H9 (cell line): Measurements from ENCODE around the gene ADORA3. TPM values are rescaled to one million over a fixed set of nuclear protein-coding genes. Genes with fewer than 3 reads are reported as not detected.

Experiments
- DNase-seq: peaks from one replicate; pipeline ENCODE4 v3.0.0-alpha.2; 2017
- H2AFZ ChIP-seq: one replicate; pipeline ENCODE4 v1.6.1; 2013; ENCODE audit warnings: mild to moderate bottlenecking, low read length, control low read depth, moderate library complexity
- H2AK5ac ChIP-seq: 2 replicates; pipeline ENCODE4 v1.6.1; 2013; ENCODE audit warnings: low read length, control low read depth, mixed read lengths; ENCODE audit not compliant: insufficient read length
- H2BK120ac ChIP-seq: one replicate; pipeline ENCODE4 v1.6.1; 2013; ENCODE audit warnings: low read depth, mild to moderate bottlenecking, low read length, control low read depth, inconsistent platforms; ENCODE audit not compliant: poor library complexity, severe bottlenecking
- H2BK12ac ChIP-seq: 2 replicates; pipeline ENCODE4 v1.6.1; 2013; ENCODE audit warnings: low read length, control low read depth, mixed read lengths, low read depth; ENCODE audit not compliant: insufficient read length
- H2BK15ac ChIP-seq: 2 replicates; pipeline ENCODE4 v1.6.1; 2013; ENCODE audit warnings: low read depth, low read length, control low read depth
- H2BK20ac ChIP-seq: one replicate; pipeline ENCODE4 v1.6.1; 2013; ENCODE audit warnings: low read depth, mild to moderate bottlenecking, low read length, control low read depth, inconsistent platforms; ENCODE audit not compliant: poor library complexity, severe bottlenecking
- H2BK5ac ChIP-seq: 2 replicates; pipeline ENCODE4 v1.6.1; 2013; ENCODE audit warnings: low read length, control low read depth, mixed read lengths; ENCODE audit not compliant: insufficient read length
- H3K14ac ChIP-seq: 2 replicates; pipeline ENCODE4 v1.6.1; 2013; ENCODE audit warnings: low read length, control low read depth; ENCODE audit not compliant: insufficient read depth
- H3K18ac ChIP-seq: 2 replicates; pipeline ENCODE4 v1.6.1; 2013; ENCODE audit warnings: low read depth, mild to moderate bottlenecking, mixed read lengths, low read length, control low read depth; ENCODE audit not compliant: insufficient read length
- H3K23ac ChIP-seq: 2 replicates; pipeline ENCODE4 v1.6.1; 2013; ENCODE audit warnings: low read length, control low read depth, mixed read lengths, low read depth; ENCODE audit not compliant: insufficient read length
- H3K23me2 ChIP-seq: 2 replicates; pipeline ENCODE4 v1.6.1; 2013; ENCODE audit warnings: low read depth, mild to moderate bottlenecking, mixed read lengths, low read length, control low read depth; ENCODE audit not compliant: insufficient read length, poor library complexity, severe bottlenecking
- H3K27ac ChIP-seq: 2 replicates; pipeline ENCODE4 v1.5.1; 2013; ENCODE audit warnings: low read length, control low read depth, mixed read lengths, low read depth; ENCODE audit not compliant: insufficient read length
- H3K27me3 ChIP-seq: 2 replicates; pipeline ENCODE4 v1.6.1; 2013; ENCODE audit warnings: low read length, control low read depth, inconsistent platforms; ENCODE audit not compliant: insufficient read depth
- H3K4ac ChIP-seq: 2 replicates; pipeline ENCODE4 v1.6.1; 2013; ENCODE audit warnings: low read depth, mild to moderate bottlenecking, control low read depth, inconsistent platforms, low read length, moderate library complexity
- H3K4me1 ChIP-seq: 2 replicates; pipeline ENCODE4 v1.6.1; 2013; ENCODE audit warnings: low read length, control low read depth, inconsistent platforms; ENCODE audit not compliant: insufficient read depth
- H3K4me2 ChIP-seq: 2 replicates; pipeline ENCODE4 v1.6.1; 2013; ENCODE audit warnings: low read length, control low read depth, mixed read lengths; ENCODE audit not compliant: insufficient read length, insufficient read depth
- H3K56ac ChIP-seq: 2 replicates; pipeline ENCODE4 v1.6.1; 2013; ENCODE audit warnings: low read depth, mild to moderate bottlenecking, mixed read lengths, low read length, control low read depth; ENCODE audit not compliant: insufficient read length
- H3K79me1 ChIP-seq: 2 replicates; pipeline ENCODE4 v1.6.1; 2013; ENCODE audit warnings: low read depth, mild to moderate bottlenecking, moderate library complexity, low read length, control low read depth, inconsistent platforms; ENCODE audit not compliant: insufficient read depth, poor library complexity, severe bottlenecking
- H3K79me2 ChIP-seq: 2 replicates; pipeline ENCODE4 v1.6.1; 2013; ENCODE audit warnings: low read length, control low read depth, inconsistent platforms; ENCODE audit not compliant: insufficient read depth
- H3K9ac ChIP-seq: 2 replicates; pipeline ENCODE4 v1.6.1; 2013; ENCODE audit warnings: low read length, control low read depth, mixed read lengths; ENCODE audit not compliant: insufficient read length; ENCODE audit errors: extremely low read depth
- H3K9me3 ChIP-seq: one replicate; pipeline ENCODE4 v1.6.1; 2013; ENCODE audit warnings: low read depth, low read length, inconsistent platforms; ENCODE audit not compliant: control insufficient read depth
- H3T11ph ChIP-seq: one replicate; pipeline ENCODE4 v1.6.1; 2013; ENCODE audit warnings: mild to moderate bottlenecking, low read length, control low read depth, inconsistent platforms
- H4K20me1 ChIP-seq: one replicate; pipeline ENCODE4 v1.6.1; 2013; ENCODE audit not compliant: control insufficient read depth, insufficient read length, insufficient read depth
- H4K5ac ChIP-seq: 2 replicates; pipeline ENCODE4 v1.6.1; 2013; ENCODE audit warnings: low read depth, mild to moderate bottlenecking, mixed read lengths, low read length, control low read depth; ENCODE audit not compliant: insufficient read length
- H4K8ac ChIP-seq: replicated peaks from 2 replicates; pipeline ENCODE4 v1.6.1; 2013; ENCODE audit warnings: low read length, control low read depth, mixed read lengths, low read depth; ENCODE audit not compliant: insufficient read length
- H4K91ac ChIP-seq: 2 replicates; pipeline ENCODE4 v1.6.1; 2013; ENCODE audit warnings: low read depth, mild to moderate bottlenecking, moderate library complexity, mixed read lengths, low read length, control low read depth; ENCODE audit not compliant: insufficient read length
- H3K27ac Mint-ChIP-seq, 3 experiments: 2 replicates in 2 of 3; 3 replicates in 1 of 3; pipeline ENCODE4 v1.8.0; 2020 to 2021; ENCODE audit warnings: mixed read lengths in 3 of 3, mild to moderate bottlenecking in 1 of 3, moderate library complexity in 1 of 3
- H3K27me3 Mint-ChIP-seq: 2 replicates; pipeline ENCODE4 v1.8.0; 2021; ENCODE audit warnings: low read depth, mild to moderate bottlenecking, moderate library complexity, mixed read lengths
- H3K36me3 Mint-ChIP-seq, 3 experiments: 2 replicates in 2 of 3; 3 replicates in 1 of 3; pipeline ENCODE4 v1.8.0; 2020 to 2021; ENCODE audit warnings: low read depth in 3 of 3, mixed read lengths in 3 of 3; ENCODE audit not compliant: insufficient read depth in 1 of 3
- H3K4me1 Mint-ChIP-seq, 2 experiments: 2 replicates each; pipeline ENCODE4 v1.8.0; 2020; ENCODE audit warnings: mixed read lengths in 2 of 2
- H3K4me3 Mint-ChIP-seq, 2 experiments: 2 replicates in 1 of 2; 3 replicates in 1 of 2; pipeline ENCODE4 v1.8.0; 2020 to 2021; ENCODE audit warnings: mild to moderate bottlenecking in 2 of 2, mixed read lengths in 2 of 2, moderate library complexity in 1 of 2
- H3K9me3 Mint-ChIP-seq, 2 experiments: 2 replicates in 1 of 2; 3 replicates in 1 of 2; pipeline ENCODE4 v1.8.0; 2020; ENCODE audit warnings: mild to moderate bottlenecking in 2 of 2, mixed read lengths in 2 of 2, moderate library complexity in 1 of 2
- CTCF ChIP-seq: fragments of 200-600 bp; sonication (generic); conservative IDR thresholded peaks from 3 replicates; pipeline ENCODE4 v1.8.0; 2021; ENCODE audit warnings: antibody characterized with exemption, mild to moderate bottlenecking
- WGBS: extraction: QIAGEN DNeasy Blood & Tissue Kit; methylation state at CpG from one replicate; pipeline ENCODE4 v1.1.7; 2013; ENCODE audit warnings: missing lambda C conversion rate, low lambda C conversion rate, mixed read lengths; ENCODE audit not compliant: insufficient read length; ENCODE audit errors: extremely low coverage; 5-methylcytosine and 5-hydroxymethylcytosine counted together
- total RNA-seq: library from RNA; stranded (reverse); gene quantifications from 2 replicates; pipeline ENCODE4 v1.2.1, GENCODE V29; 2021

Gene ADORA3
- total RNA-seq, 1 experiment from 2014 or later, result not detected

- no peak overlapping the region for H3K4ac ChIP-seq
- no peak overlapping the region for H4K8ac ChIP-seq
- DNase-seq, result no peak
- no peaks in the 10 kb centered on the region for H4K20me1 ChIP-seq
- no peak overlapping the region for H2BK5ac ChIP-seq
- no peak overlapping the region for H3K18ac ChIP-seq
- no peak overlapping the region for H2BK12ac ChIP-seq
- H2BK15ac ChIP-seq, result no peak overlapping the region
- H3K4me1 Mint-ChIP-seq, result no peaks in the 10 kb centered on the region
- no peaks in the 10 kb centered on the region for H3K9me3 Mint-ChIP-seq
- H3K27me3 Mint-ChIP-seq, result no peaks in the 10 kb centered on the region
- H4K5ac ChIP-seq, result no peak overlapping the region
- H3K4me1 ChIP-seq, result no peaks in the 10 kb centered on the region
- no peak overlapping the region for H2BK20ac ChIP-seq
- no peak overlapping the region for H3T11ph ChIP-seq
- H3K4me2 ChIP-seq, result no peak overlapping the region
- no peaks in the 10 kb centered on the region for H3K36me3 Mint-ChIP-seq
- no peak overlapping the region for H3K27ac ChIP-seq
- H3K14ac ChIP-seq, result no peak overlapping the region
- no peak overlapping the region for H3K4me3 Mint-ChIP-seq
- no peaks in the 10 kb centered on the region for H3K9me3 ChIP-seq
- no peak overlapping the region for H2AK5ac ChIP-seq
- no peak overlapping the region for H4K91ac ChIP-seq
- H3K23ac ChIP-seq, result no peak overlapping the region
- H3K79me1 ChIP-seq, result no peaks in the 10 kb centered on the region
- H3K23me2 ChIP-seq, result no peaks in the 10 kb centered on the region
- H3K56ac ChIP-seq, result no peak overlapping the region
- TF ChIP-seq CTCF, result no peak
- no peak overlapping the region for H2BK120ac ChIP-seq
- no peak overlapping the region for H3K27ac Mint-ChIP-seq
- H2AFZ ChIP-seq, result no peak overlapping the region
- WGBS, result no CpG with 5 or more reads among the region's 7 CpGs
- H3K79me2 ChIP-seq, result no peaks in the 10 kb centered on the region
- no peak overlapping the region for H3K9ac ChIP-seq
- no peaks in the 10 kb centered on the region for H3K27me3 ChIP-seq
These were observed 17.0 kb downstream of the ADORA3 start for GRCh38 chr1:111486431-111486830.
